Duodenal mucosa (tissue), 2 donors: ENCODE results near the gene POLD3.
A peak's percentile ranks its signal among the peaks of the same experiment; 100 is the strongest.

Experiments
- H3K27ac ChIP-seq: one replicate; pipeline ENCODE4 v1.7.0; 2013; ENCODE audit warnings: low read depth, low read length
- H3K27me3 ChIP-seq, 2 donors: one replicate each; pipeline ENCODE4 v1.7.0; 2013; ENCODE audit warnings: low read length in 2 of 2, control low read depth in 1 of 2; ENCODE audit not compliant: insufficient read depth in 2 of 2, control insufficient read depth in 1 of 2
- H3K36me3 ChIP-seq, 2 donors: one replicate each; pipeline ENCODE4 v1.7.0; 2013; ENCODE audit warnings: low read length in 2 of 2, control low read depth in 1 of 2; ENCODE audit not compliant: insufficient read depth in 2 of 2, control insufficient read depth in 1 of 2
- H3K4me1 ChIP-seq, 2 donors: one replicate each; pipeline ENCODE4 v1.7.0; 2013; ENCODE audit warnings: low read length in 2 of 2, control low read depth in 1 of 2; ENCODE audit not compliant: insufficient read depth in 2 of 2, control insufficient read depth in 1 of 2
- H3K4me3 ChIP-seq, 2 donors: one replicate each; pipeline ENCODE4 v1.7.0; 2013; ENCODE audit warnings: low read length in 2 of 2, low read depth in 1 of 2
- H3K9ac ChIP-seq, 2 donors: one replicate each; pipeline ENCODE4 v1.7.0; 2013; ENCODE audit warnings: low read length in 2 of 2, low read depth in 1 of 2
- H3K9me3 ChIP-seq, 2 donors: one replicate each; pipeline ENCODE4 v1.7.0; 2013; ENCODE audit warnings: low read length in 2 of 2, control low read depth in 1 of 2; ENCODE audit not compliant: control insufficient read depth in 1 of 2

Gene POLD3

DNA sequence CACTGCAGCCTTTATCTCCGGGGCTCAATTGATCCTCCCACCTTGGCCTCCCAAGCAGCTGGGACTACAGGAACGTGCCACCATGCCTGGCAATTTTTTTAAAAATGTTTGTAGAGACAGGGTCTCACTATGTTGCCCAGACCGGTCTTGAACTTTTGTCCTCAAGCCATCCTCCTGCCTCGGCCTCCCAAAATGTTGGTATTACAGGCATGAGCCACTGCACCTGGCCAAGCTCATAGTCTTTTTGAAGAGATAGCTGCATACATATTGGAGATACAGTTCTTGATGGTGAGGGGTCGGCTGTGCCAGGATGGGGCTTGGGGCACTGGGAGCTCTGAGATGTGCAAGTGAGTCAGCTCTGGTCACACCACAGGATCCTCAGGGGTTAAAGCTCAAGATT lies 85.7 kb downstream of the POLD3 start:
- Histone ChIP-seq H3K27me3 (peaks cover 0 to 4% of the 10 kb centered on the region in 2 donors), H3K27ac (no peak overlapping the region), H3K9me3 (no peaks in the 10 kb centered on the region), H3K36me3 (no peaks in the 10 kb centered on the region), H3K9ac (no peak overlapping the region), H3K4me1 (no peaks in the 10 kb centered on the region), H3K4me3 (no peak overlapping the region)

- no peak overlapping the region for H3K4me3 ChIP-seq
- no peak overlapping the region for H3K27ac ChIP-seq
- peaks cover 2 to 6% of the 10 kb centered on the region in 2 donors for H3K27me3 ChIP-seq
- peaks cover 0 to 4% of the 10 kb centered on the region in 2 donors for H3K4me1 ChIP-seq
- H3K9me3 ChIP-seq: no peaks in the 10 kb centered on the region
- no peak overlapping the region for H3K9ac ChIP-seq
- H3K36me3 ChIP-seq: no peaks in the 10 kb centered on the region
These were observed 86.5 kb downstream of the POLD3 start for GRCh38 chr11:74678591-74679512.

DNA sequence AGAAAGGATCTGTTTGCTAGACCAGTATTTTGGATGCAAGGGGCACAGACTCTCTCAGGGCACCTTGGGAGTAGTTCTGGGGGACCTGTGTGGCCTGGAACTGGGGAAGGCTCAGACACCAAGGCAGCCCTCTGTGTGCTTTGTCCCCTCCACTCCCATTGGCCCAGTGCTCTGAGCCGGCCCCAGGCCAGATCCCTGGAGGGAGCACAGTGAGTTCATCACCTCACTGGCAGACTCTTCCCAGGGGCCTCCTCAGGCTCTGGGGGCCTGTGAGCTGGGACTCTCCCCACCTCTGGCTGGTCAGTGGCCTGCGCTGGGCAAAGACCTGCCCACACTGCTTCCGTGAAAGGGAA lies 87.1 kb downstream of the POLD3 start:
- Histone ChIP-seq H3K9ac (no peak overlapping the region), H3K9me3 (no peaks in the 10 kb centered on the region), H3K4me1 (peaks cover 0 to 6% of the 10 kb centered on the region in 2 donors), H3K36me3 (no peaks in the 10 kb centered on the region), H3K4me3 (no peak overlapping the region), H3K27me3 (peaks cover 2 to 6% of the 10 kb centered on the region in 2 donors), H3K27ac (no peak overlapping the region)

- no peaks in the 10 kb centered on the region for H3K36me3 ChIP-seq
- H3K4me1 ChIP-seq: peaks cover 0 to 6% of the 10 kb centered on the region in 2 donors
- no peak overlapping the region for H3K4me3 ChIP-seq
- no peak overlapping the region for H3K9ac ChIP-seq
- peaks cover 2 to 6% of the 10 kb centered on the region in 2 donors for H3K27me3 ChIP-seq
- H3K9me3 ChIP-seq: no peaks in the 10 kb centered on the region
- no peak overlapping the region for H3K27ac ChIP-seq
These were observed 87.8 kb downstream of the POLD3 start for GRCh38 chr11:74680035-74680671.

GRCh38 chr11:74680703-74681531 lies 88.5 kb downstream of the POLD3 start:
- no peaks in the 10 kb centered on the region for H3K9me3 ChIP-seq
- no peak overlapping the region for H3K27ac ChIP-seq
- peaks cover 0 to 6% of the 10 kb centered on the region in 2 donors for H3K4me1 ChIP-seq
- H3K9ac ChIP-seq: no peak overlapping the region
- no peak overlapping the region for H3K4me3 ChIP-seq
- peaks cover 2 to 6% of the 10 kb centered on the region in 2 donors for H3K27me3 ChIP-seq
- no peaks in the 10 kb centered on the region for H3K36me3 ChIP-seq

GRCh38 chr11:74681686-74682651 lies 89.6 kb downstream of the POLD3 start:
- Histone ChIP-seq H3K27ac (no peak overlapping the region), H3K27me3 (peaks cover 2 to 6% of the 10 kb centered on the region in 2 donors), H3K9ac (no peak overlapping the region), H3K9me3 (no peaks in the 10 kb centered on the region), H3K4me1 (peaks cover 0 to 6% of the 10 kb centered on the region in 2 donors), H3K36me3 (no peaks in the 10 kb centered on the region), H3K4me3 (no peak overlapping the region)

- Histone ChIP-seq H3K9me3 (no peaks in the 10 kb centered on the region), H3K4me3 (peak overlapping the region; percentile 24 to 36), H3K27me3 (peaks cover 2 to 6% of the 10 kb centered on the region in 2 donors), H3K27ac (no peak overlapping the region), H3K4me1 (peaks cover 0 to 6% of the 10 kb centered on the region in 2 donors), H3K36me3 (no peaks in the 10 kb centered on the region), H3K9ac (no peak overlapping the region)
These were observed 90.4 kb downstream of the POLD3 start for GRCh38 chr11:74682731-74683278.

DNA sequence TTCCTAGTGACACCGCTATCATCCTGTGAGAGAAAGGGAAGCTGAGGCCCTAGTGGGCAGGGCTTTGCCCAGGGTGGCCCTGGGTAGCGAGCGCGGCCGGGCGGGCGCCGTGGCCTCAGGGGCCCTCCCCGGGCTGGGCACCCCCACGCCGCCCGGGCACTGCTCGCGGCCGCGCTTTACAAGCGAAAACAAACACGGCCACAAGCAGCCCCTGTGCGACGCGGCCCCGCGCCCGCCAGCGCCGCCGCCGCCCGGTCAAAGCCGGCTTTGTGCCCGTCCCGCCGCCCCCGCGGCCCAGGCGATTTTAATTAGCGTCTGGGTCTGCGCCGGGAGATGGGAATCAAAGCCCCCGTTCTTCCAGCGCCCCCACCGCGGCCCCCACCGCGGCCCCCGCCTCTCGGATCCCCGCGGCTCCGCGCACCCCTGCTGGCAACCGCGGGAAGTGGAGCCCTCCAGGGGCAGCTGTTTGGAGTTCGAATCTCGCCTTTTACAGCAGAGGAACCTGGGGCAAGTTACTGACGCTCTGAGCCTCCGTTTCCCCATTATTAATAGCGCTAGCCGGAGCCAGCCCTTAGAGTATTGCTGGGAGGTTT lies 91.0 kb downstream of the POLD3 start:
- Histone ChIP-seq H3K27me3 (peaks cover 2 to 6% of the 10 kb centered on the region in 2 donors), H3K9me3 (no peaks in the 10 kb centered on the region), H3K4me1 (peaks cover 0 to 6% of the 10 kb centered on the region in 2 donors), H3K9ac (peak overlapping the region in 1 of 2 donors; percentile 17), H3K36me3 (no peaks in the 10 kb centered on the region), H3K4me3 (peak overlapping the region; percentile 24 to 36), H3K27ac (no peak overlapping the region)
